HepG2 (cell line): ENCODE results near the gene GRB10.

ENCODE experiments used
- CTCF ChIP-seq: sonication (generic); formaldehyde crosslinking; IDR thresholded peaks from 2 replicates; pipeline ENCODE4 v1.5.0; 2020; ENCODE audit warnings: mild to moderate bottlenecking, missing genetic modification reagents, moderate library complexity
- ETV5 ChIP-seq: IDR thresholded peaks from 2 replicates; pipeline ENCODE4 v1.6.1; 2018; ENCODE audit warnings: missing biosample characterization, missing genetic modification reagents, inconsistent platforms, borderline replicate concordance
- HDAC6 ChIP-seq: fragments of 200-600 bp; sonication (generic); IDR thresholded peaks from 2 replicates; pipeline ENCODE4 v1.7.0; 2017; ENCODE audit warnings: mild to moderate bottlenecking, antibody characterized with exemption, low read length, low read depth
- HNRNPH1 ChIP-seq: fragments of 200-400 bp; formaldehyde crosslinking; optimal IDR thresholded peaks from 2 replicates; pipeline ENCODE3; 2017; ENCODE audit warnings: mild to moderate bottlenecking, low read depth, low read length
- NR2C2 ChIP-seq: sonication (generic); formaldehyde crosslinking; IDR thresholded peaks from 2 replicates; pipeline ENCODE4 v1.4.0; 2020; ENCODE audit warnings: missing genetic modification reagents, mild to moderate bottlenecking, moderate library complexity, borderline replicate concordance
- POLR2AphosphoS5 ChIP-seq: IDR thresholded peaks from 2 replicates; pipeline ENCODE4 v1.6.1; 2012; ENCODE audit warnings: low read depth, low read length
- SETDB1 ChIP-seq: sonication (generic); formaldehyde crosslinking; IDR thresholded peaks from 2 replicates; pipeline ENCODE4 v1.5.1; 2020; ENCODE audit warnings: missing genetic modification reagents, mild to moderate bottlenecking, borderline replicate concordance
- TAF1 ChIP-seq: sonication (generic); formaldehyde crosslinking; IDR thresholded peaks from 2 replicates; pipeline ENCODE4 v1.4.0; 2020; ENCODE audit warnings: missing genetic modification reagents
- ZNF7 ChIP-seq: IDR thresholded peaks from 2 replicates; pipeline ENCODE4 v1.6.1; 2016; ENCODE audit warnings: missing biosample characterization, missing genetic modification reagents
- TF ChIP-seq, protein P1 (sequence below), 2 experiments: fragments of 450-650 bp in 1 of 2; sonication (generic) in 1 of 2; formaldehyde crosslinking in 1 of 2; IDR thresholded peaks; 2 replicates each; pipeline versions ENCODE4 v1.6.1 to v1.8.0; 2016 to 2022; ENCODE audit warnings: antibody characterized with exemption in 1 of 2, mild to moderate bottlenecking in 1 of 2, missing genetic modification reagents in 1 of 2

DNA sequence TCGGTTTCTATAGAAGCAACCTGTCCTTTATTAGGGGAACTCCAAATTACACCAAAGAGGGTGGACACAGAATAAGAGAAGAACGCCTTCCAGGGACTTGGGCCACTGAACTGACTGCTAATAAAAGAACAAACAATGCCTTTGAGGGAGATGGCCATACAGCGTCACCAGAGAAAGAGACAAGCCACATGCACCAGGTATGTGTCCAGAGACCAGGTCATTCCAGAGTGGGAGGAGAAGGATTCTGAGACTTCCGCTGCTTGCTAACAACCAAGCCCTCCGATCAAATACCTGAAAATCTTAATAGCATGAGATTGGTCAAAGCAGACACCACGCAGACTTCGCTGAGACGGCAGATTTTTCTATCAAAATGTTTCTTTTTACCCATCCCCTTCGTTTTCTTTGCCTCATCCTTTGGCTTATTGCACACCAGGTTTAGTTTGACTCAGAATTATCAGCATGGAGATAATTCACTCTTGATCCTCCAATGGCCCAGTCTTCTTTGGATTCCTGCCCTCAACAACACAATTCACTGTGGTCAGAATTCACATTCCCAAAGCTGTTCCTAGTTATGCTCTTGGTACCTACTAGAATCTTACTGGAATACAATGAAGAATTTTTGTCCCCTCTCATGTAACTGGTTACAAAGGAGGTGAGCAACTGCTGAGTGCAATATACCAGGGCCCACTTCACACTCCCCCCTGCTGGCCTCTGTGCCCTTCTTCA, 130.1 kb downstream of the GRB10 start:
- TF ChIP-seq ZNF7 (CRISPR knock-in tag) (no peak), CTCF (CRISPR knock-in tag) (no peak), HNRNPH1 (no peak), SETDB1 (CRISPR knock-in tag) (no peak), TAF1 (CRISPR knock-in tag) (no peak), ETV5 (CRISPR knock-in tag) (no peak), POLR2AphosphoS5 (no peak), HDAC6 (no peak), NR2C2 (CRISPR knock-in tag) (no peak)
- TF ChIP-seq, protein P1, sequence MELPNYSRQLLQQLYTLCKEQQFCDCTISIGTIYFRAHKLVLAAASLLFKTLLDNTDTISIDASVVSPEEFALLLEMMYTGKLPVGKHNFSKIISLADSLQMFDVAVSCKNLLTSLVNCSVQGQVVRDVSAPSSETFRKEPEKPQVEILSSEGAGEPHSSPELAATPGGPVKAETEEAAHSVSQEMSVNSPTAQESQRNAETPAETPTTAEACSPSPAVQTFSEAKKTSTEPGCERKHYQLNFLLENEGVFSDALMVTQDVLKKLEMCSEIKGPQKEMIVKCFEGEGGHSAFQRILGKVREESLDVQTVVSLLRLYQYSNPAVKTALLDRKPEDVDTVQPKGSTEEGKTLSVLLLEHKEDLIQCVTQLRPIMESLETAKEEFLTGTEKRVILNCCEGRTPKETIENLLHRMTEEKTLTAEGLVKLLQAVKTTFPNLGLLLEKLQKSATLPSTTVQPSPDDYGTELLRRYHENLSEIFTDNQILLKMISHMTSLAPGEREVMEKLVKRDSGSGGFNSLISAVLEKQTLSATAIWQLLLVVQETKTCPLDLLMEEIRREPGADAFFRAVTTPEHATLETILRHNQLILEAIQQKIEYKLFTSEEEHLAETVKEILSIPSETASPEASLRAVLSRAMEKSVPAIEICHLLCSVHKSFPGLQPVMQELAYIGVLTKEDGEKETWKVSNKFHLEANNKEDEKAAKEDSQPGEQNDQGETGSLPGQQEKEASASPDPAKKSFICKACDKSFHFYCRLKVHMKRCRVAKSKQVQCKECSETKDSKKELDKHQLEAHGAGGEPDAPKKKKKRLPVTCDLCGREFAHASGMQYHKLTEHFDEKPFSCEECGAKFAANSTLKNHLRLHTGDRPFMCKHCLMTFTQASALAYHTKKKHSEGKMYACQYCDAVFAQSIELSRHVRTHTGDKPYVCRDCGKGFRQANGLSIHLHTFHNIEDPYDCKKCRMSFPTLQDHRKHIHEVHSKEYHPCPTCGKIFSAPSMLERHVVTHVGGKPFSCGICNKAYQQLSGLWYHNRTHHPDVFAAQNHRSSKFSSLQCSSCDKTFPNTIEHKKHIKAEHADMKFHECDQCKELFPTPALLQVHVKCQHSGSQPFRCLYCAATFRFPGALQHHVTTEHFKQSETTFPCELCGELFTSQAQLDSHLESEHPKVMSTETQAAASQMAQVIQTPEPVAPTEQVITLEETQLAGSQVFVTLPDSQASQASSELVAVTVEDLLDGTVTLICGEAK (IDR thresholded peaks at IDR 0.05) = no peak
- TF ChIP-seq, protein P1 (CRISPR knock-in tag; IDR thresholded peaks at IDR 0.05) = no peak
